ENCODE measurements around the gene CMIP.

Gene CMIP

DNA sequence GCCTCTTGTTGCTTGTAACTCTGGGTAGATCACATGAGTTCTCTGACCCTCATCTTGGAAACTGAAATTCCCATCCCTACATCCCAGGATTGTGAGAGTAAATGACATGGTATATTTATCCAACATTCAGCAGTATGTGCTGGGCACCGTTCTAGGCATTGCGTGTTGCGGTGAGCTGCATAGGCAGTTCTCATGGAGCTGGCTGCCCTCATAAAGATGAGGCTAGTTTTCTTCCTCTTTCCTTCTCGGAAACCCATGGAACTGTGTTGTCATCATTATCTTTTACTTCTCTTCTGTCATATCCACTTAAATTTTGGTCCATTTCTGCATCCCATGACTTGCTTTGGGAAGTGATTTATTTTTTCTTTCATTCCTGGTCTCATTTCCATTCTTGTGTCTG is 17.2 kb downstream of the CMIP start:
- Histone ChIP-seq H3K4me2 (ENCODE audit: insufficient read depth, low read length) (no peak overlapping the region), H3K4me3 (ENCODE audit: low read depth in 1 of 2, low read length in 2 of 2) (no peak overlapping the region), H3K27ac (ENCODE audit: low read length) (no peak overlapping the region), H3K4me1 (ENCODE audit: insufficient read depth, low read length) (peaks cover 6% of the 10 kb centered on the region), H3K36me3 (ENCODE audit: insufficient read depth, low read length) (peaks cover 64% of the 10 kb centered on the region), H3K27me3 (ENCODE audit: insufficient read depth, low read length, poor library complexity) (no peaks in the 10 kb centered on the region), H4K20me1 (ENCODE audit: insufficient read depth, low read length) (peaks cover 88% of the 10 kb centered on the region), H2AFZ (ENCODE audit: low read depth, low read length) (no peak overlapping the region), H3K9ac (ENCODE audit: low read depth, low read length) (no peak overlapping the region), H3K79me2 (ENCODE audit: insufficient read depth, low read length) (peaks cover 100% of the 10 kb centered on the region), H3K9me3 (ENCODE audit: insufficient read depth, low read length, severe bottlenecking) (no peaks in the 10 kb centered on the region)
- DNase-seq (no peak), ATAC-seq (ENCODE audit: insufficient read depth, low read depth) (no peak)
- TF ChIP-seq EZH2 (IDR thresholded peaks at IDR 0.05; ENCODE audit: borderline replicate concordance, low read depth, low read length, severe bottlenecking) (no peak), CTCF (IDR thresholded peaks at IDR 0.05; ENCODE audit: borderline replicate concordance, extremely low read depth, low read length, poor library complexity, severe bottlenecking) (no peak)

GRCh38 chr16:81462683-81463082 is 18.1 kb downstream of the CMIP start:
- H4K20me1 ChIP-seq (ENCODE audit: insufficient read depth, low read length) = peaks cover 82% of the 10 kb centered on the region
- H3K4me2 ChIP-seq (ENCODE audit: insufficient read depth, low read length) = no peak overlapping the region
- H3K9me3 ChIP-seq (ENCODE audit: insufficient read depth, low read length, severe bottlenecking) = no peaks in the 10 kb centered on the region
- H2AFZ ChIP-seq (ENCODE audit: low read depth, low read length) = no peak overlapping the region
- peaks cover 100% of the 10 kb centered on the region for H3K79me2 ChIP-seq (ENCODE audit: insufficient read depth, low read length)
- H3K4me1 ChIP-seq (ENCODE audit: insufficient read depth, low read length) = peaks cover 14% of the 10 kb centered on the region
- H3K27me3 ChIP-seq (ENCODE audit: insufficient read depth, low read length, poor library complexity) = no peaks in the 10 kb centered on the region
- H3K27ac ChIP-seq (ENCODE audit: low read length) = 0 out of 2 replicates have a peak overlapping the region, but pooled peaks have one; percentile 15
- DNase-seq = no peak
- no peak overlapping the region for H3K9ac ChIP-seq (ENCODE audit: low read depth, low read length)
- TF ChIP-seq CTCF (IDR thresholded peaks at IDR 0.05; ENCODE audit: borderline replicate concordance, extremely low read depth, low read length, poor library complexity, severe bottlenecking) (no peak), EZH2 (IDR thresholded peaks at IDR 0.05; ENCODE audit: borderline replicate concordance, low read depth, low read length, severe bottlenecking) (no peak)
- H3K36me3 ChIP-seq (ENCODE audit: insufficient read depth, low read length) = peaks cover 55% of the 10 kb centered on the region
- ATAC-seq (ENCODE audit: insufficient read depth, low read depth) = no peak
- H3K4me3 ChIP-seq (ENCODE audit: low read depth in 1 of 2, low read length in 2 of 2) = no peak overlapping the region

- TF ChIP-seq EZH2 (IDR thresholded peaks at IDR 0.05; ENCODE audit: borderline replicate concordance, low read depth, low read length, severe bottlenecking) (no peak), CTCF (IDR thresholded peaks at IDR 0.05; ENCODE audit: borderline replicate concordance, extremely low read depth, low read length, poor library complexity, severe bottlenecking) (no peak)
- Histone ChIP-seq H3K4me2 (ENCODE audit: insufficient read depth, low read length) (no peak overlapping the region), H3K27ac (ENCODE audit: low read length) (peak overlapping the region; percentile 5; the same call in 1 of the 2 replicates), H3K4me1 (ENCODE audit: insufficient read depth, low read length) (peaks cover 21% of the 10 kb centered on the region), H4K20me1 (ENCODE audit: insufficient read depth, low read length) (peaks cover 81% of the 10 kb centered on the region), H3K4me3 (ENCODE audit: low read depth in 1 of 2, low read length in 2 of 2) (no peak overlapping the region), H2AFZ (ENCODE audit: low read depth, low read length) (no peak overlapping the region), H3K9ac (ENCODE audit: low read depth, low read length) (no peak overlapping the region), H3K79me2 (ENCODE audit: insufficient read depth, low read length) (peaks cover 100% of the 10 kb centered on the region), H3K36me3 (ENCODE audit: insufficient read depth, low read length) (peaks cover 52% of the 10 kb centered on the region), H3K9me3 (ENCODE audit: insufficient read depth, low read length, severe bottlenecking) (no peaks in the 10 kb centered on the region), H3K27me3 (ENCODE audit: insufficient read depth, low read length, poor library complexity) (no peaks in the 10 kb centered on the region)
- ATAC-seq (ENCODE audit: insufficient read depth, low read depth) = no peak
- DNase-seq = no peak
Measured at GRCh38 chr16:81463296-81463890, 18.8 kb downstream of the CMIP start.
